GM12864 (cell line): ENCODE results near the gene MRPS17.

Experiments
- DNase-seq: peaks from one replicate; pipeline ENCODE4 v3.0.0-alpha.2; 2011; ENCODE audit warnings: low read depth
- H3K4me3 ChIP-seq: 2 replicates; pipeline ENCODE4 v1.5.1; 2011; ENCODE audit warnings: mild to moderate bottlenecking, low read depth, low read length, control low read depth
- CTCF ChIP-seq: IDR thresholded peaks from 2 replicates; pipeline ENCODE4 v1.5.1; 2011; ENCODE audit warnings: low read depth, mild to moderate bottlenecking, moderate library complexity, low read length, control low read depth, inconsistent platforms; ENCODE audit errors: missing control alignments

MRPS17 gene

GRCh38 chr7:55951637-55952351 is at the start of gene MRPS17:
TSS of gene MRPS17 (plus strand) at chr7:55951877. CDS start at chr7:55953196, 1,319 bp downstream.
- DNase-seq = peak; percentile 84
- peak within 1 kb of the TSS; percentile 98 for H3K4me3 ChIP-seq
- TF ChIP-seq CTCF = no peak

GRCh38 chr7:55903985-55904759 is 47.5 kb upstream of the MRPS17 start:
- no peak overlapping the region for H3K4me3 ChIP-seq
- no peak for TF ChIP-seq CTCF
- DNase-seq = peak; percentile 41

- TF ChIP-seq CTCF = no peak
- DNase-seq = no peak
Observed at GRCh38 chr7:55912748-55913158, 38.9 kb upstream of the MRPS17 start.

GRCh38 chr7:55917771-55918170 is 33.9 kb upstream of the MRPS17 start:
- TF ChIP-seq CTCF = no peak
- H3K4me3 ChIP-seq = no peak overlapping the region
- no peak for DNase-seq

More at GRCh38 chr7:55912748-55913158, 38.9 kb upstream of the MRPS17 start:
- no peak overlapping the region for H3K4me3 ChIP-seq

- TF ChIP-seq CTCF = no peak
- no peak overlapping the region for H3K4me3 ChIP-seq
- no peak for DNase-seq
Observed at GRCh38 chr7:55928006-55928767, 23.5 kb upstream of the MRPS17 start.

GRCh38 chr7:55931421-55932151 is 20.1 kb upstream of the MRPS17 start:
- H3K4me3 ChIP-seq = no peak overlapping the region
- TF ChIP-seq CTCF = no peak
- no peak for DNase-seq
